Stimulated activated CD4-positive, alpha-beta T cell treated with anti-CD3 and anti-CD28 coated beads, Interleukin-2, amount 100 ng/mL, for 48 hours (primary cell): Measurements from ENCODE around the gene COPE.
A peak's percentile ranks its signal among the peaks of the same experiment; 100 is the strongest.

ENCODE experiments used
- DNase-seq, 2 donors: peaks; one replicate each; pipeline ENCODE4 v3.0.0-alpha.2; 2020

The COPE gene

GRCh38 chr19:18889949-18890745, 29.0 kb downstream of the COPE start:
- no peak for DNase-seq

- DNase-seq, result no peak
Observed at GRCh38 chr19:18886972-18887371, 32.2 kb downstream of the COPE start.

- no peak for DNase-seq
Observed at GRCh38 chr19:18883526-18884304, 35.5 kb downstream of the COPE start.

GRCh38 chr19:18881491-18881890, 37.7 kb downstream of the COPE start:
- no peak for DNase-seq

GRCh38 chr19:18879579-18880373, 39.4 kb downstream of the COPE start:
- peak in 1 of 2 donors; percentile 36 for DNase-seq

GRCh38 chr19:18878858-18879578, 40.2 kb downstream of the COPE start:
- DNase-seq, result no peak

GRCh38 chr19:18878058-18878797, 41.0 kb downstream of the COPE start:
- DNase-seq, result no peak

- no peak for DNase-seq
Observed at GRCh38 chr19:18876865-18877264, 42.3 kb downstream of the COPE start.

GRCh38 chr19:18875726-18876125, 43.5 kb downstream of the COPE start:
- DNase-seq, result no peak

GRCh38 chr19:18871543-18871942, 47.6 kb downstream of the COPE start:
- no peak for DNase-seq

- DNase-seq, result no peak
Observed at GRCh38 chr19:18870531-18871172, 48.5 kb downstream of the COPE start.

GRCh38 chr19:18869781-18870530, 49.2 kb downstream of the COPE start:
- no peak for DNase-seq

GRCh38 chr19:18869023-18869618, 50.1 kb downstream of the COPE start:
- no peak for DNase-seq

- DNase-seq, result no peak
Observed at GRCh38 chr19:18868380-18869022, 50.7 kb downstream of the COPE start.

- no peak for DNase-seq
Observed at GRCh38 chr19:18867751-18868150, 51.4 kb downstream of the COPE start.

- DNase-seq, result no peak
Observed at GRCh38 chr19:18867199-18867598, 52.0 kb downstream of the COPE start.

- no peak for DNase-seq
Observed at GRCh38 chr19:18866800-18867123, 52.4 kb downstream of the COPE start.

GRCh38 chr19:18865973-18866799, 53.0 kb downstream of the COPE start:
- peak; percentile 66 to 69 for DNase-seq
